RWPE1 (cell line): Measurements from ENCODE around the gene CCDC32.
A peak's percentile ranks its signal among the peaks of the same experiment; 100 is the strongest.

Experiments used
- CTCF ChIA-PET: fragments of 350-600 bp; sonication (Branson Sonifier 250); formaldehyde crosslinking; extraction: SDS; loops from one replicate; lab custom pipeline; 2021; lab: Yijun Ruan, JAX
- POLR2A ChIA-PET: fragments of 400-600 bp; formaldehyde crosslinking; extraction: SDS; loops from one replicate; lab custom pipeline; 2020; ENCODE audit warnings: antibody characterized with exemption; ENCODE audit not compliant: low non-redundant PET; lab: Yijun Ruan, JAX
- DNase-seq: peaks from one replicate; pipeline ENCODE4 v3.0.0; 2012; ENCODE audit warnings: low spot score
- H3K27ac ChIP-seq: fragments of 450-650 bp; 2 replicates; pipeline ENCODE4 v1.5.1; 2017
- TF ChIP-seq, protein P1 (sequence below): fragments of 450-650 bp; conservative IDR thresholded peaks from 2 replicates; pipeline ENCODE4 v1.5.1; 2017; ENCODE audit warnings: low read depth, mild to moderate bottlenecking

CCDC32 gene

DNA sequence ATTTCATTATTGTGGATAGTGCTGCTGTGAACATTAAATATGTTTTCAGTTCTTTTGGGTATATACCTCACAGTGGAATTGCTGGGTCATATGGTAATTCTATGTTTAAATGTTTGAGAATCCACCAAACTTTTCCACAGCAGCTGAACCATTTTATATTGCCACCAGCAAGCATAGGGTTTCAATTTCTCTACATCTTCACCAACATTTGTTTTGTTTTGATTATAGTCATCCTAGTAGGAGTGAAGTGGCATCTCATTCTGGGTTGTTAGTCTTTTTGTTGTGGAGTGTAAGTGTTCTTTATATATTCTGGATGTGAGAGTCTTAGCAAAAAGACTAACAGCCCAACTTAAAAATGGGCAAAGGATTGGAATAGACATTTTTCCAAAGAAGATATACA, 10.3 kb upstream of the CCDC32 start:
- no peak overlapping the region for H3K27ac ChIP-seq
- TF ChIP-seq, protein P1, sequence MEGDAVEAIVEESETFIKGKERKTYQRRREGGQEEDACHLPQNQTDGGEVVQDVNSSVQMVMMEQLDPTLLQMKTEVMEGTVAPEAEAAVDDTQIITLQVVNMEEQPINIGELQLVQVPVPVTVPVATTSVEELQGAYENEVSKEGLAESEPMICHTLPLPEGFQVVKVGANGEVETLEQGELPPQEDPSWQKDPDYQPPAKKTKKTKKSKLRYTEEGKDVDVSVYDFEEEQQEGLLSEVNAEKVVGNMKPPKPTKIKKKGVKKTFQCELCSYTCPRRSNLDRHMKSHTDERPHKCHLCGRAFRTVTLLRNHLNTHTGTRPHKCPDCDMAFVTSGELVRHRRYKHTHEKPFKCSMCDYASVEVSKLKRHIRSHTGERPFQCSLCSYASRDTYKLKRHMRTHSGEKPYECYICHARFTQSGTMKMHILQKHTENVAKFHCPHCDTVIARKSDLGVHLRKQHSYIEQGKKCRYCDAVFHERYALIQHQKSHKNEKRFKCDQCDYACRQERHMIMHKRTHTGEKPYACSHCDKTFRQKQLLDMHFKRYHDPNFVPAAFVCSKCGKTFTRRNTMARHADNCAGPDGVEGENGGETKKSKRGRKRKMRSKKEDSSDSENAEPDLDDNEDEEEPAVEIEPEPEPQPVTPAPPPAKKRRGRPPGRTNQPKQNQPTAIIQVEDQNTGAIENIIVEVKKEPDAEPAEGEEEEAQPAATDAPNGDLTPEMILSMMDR, result no peak
- CTCF ChIA-PET, result interaction anchor here (1.1 kb wide), 1 partner anchor 14 kb away, joined by 4 read pairs; no protein-coding TSS in a partner anchor
- no peak for DNase-seq
- POLR2A ChIA-PET, result no interaction called here

DNA sequence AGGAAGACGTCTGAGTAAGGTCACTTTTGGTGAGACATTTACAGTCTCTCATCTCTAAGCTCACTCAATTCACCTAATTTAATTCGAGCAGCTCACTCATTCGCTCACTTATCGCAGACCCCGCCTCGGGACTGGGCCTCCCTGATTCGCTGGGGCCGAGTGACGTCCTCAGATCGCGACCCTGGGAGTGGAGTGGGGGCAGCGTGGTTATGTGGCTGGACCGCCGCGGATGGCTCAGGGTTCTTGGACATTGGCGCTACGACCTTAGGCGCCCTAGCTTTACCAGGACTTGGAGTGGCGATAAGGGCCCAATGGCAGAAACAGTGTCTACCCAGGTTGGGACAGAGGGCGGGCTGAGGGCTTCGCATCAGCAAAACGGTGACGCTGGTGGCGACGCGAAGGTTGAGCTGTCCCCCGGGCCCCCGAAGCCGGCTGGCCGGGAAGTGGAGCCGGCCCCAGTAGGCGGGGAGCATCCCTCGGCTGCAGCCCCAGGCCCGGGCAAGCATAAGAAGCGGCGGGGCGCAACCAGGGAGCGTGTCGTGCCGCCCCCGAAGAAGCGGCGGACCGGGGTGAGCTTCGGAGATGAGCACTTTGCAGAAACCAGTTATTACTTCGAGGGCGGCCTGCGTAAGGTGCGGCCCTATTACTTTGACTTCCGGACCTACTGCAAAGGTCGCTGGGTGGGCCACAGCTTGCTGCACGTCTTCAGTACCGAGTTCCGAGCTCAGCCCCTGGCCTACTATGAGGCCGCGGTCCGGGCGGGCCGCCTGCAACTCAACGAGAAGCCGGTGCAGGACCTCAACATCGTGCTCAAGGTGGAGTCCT, 4.5 kb upstream of the CCDC32 start, which contains the start of gene RPUSD2:
RPUSD2 (plus strand) TSS at position 171 of the 825 bp plus-strand sequence; CDS start at position 210, 39 bp downstream.
- CTCF ChIA-PET, result interaction anchor here (0.7 to 2.7 kb wide), 3 partner anchors 10 to 159 kb away, joined by 3 to 15 read pairs (median 3); no protein-coding TSS in a partner anchor
- peak within 1 kb of the TSS; percentile 73 for H3K27ac ChIP-seq
- DNase-seq, result peak; percentile 97
- POLR2A ChIA-PET, result interaction anchor here (0.6 to 0.9 kb wide), 3 partner anchors 9 to 329 kb away, joined by 4 to 9 read pairs (median 5); no protein-coding TSS in a partner anchor
- TF ChIP-seq, protein P1, result no peak

DNA sequence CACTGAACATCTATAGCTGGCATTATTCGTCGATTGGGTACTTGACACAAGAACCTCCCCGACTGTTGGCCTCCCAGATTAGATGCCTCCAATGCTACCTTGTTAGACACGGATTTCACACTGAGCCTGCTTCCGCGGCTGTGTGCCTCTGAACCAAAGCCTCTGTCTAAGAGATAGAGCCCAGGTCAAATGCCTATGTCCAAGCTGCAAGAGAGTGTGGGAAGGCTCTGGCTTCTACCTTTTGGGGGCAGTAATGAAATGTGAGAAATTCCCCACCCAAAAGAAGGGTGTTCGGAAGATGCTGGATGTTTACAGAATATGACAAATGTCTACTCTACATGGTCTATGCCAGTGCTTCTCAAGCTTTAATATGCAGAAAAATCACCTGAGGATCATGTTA, 2.3 kb upstream of the CCDC32 start:
- no peak overlapping the region for H3K27ac ChIP-seq
- CTCF ChIA-PET, result interaction anchor here (0.7 kb wide), 1 partner anchor 20 kb away, joined by 5 read pairs; no protein-coding TSS in a partner anchor
- POLR2A ChIA-PET, result no interaction called here
- TF ChIP-seq, protein P1, result no peak; the same call in 1 of the 2 replicates
- DNase-seq, result no peak

DNA sequence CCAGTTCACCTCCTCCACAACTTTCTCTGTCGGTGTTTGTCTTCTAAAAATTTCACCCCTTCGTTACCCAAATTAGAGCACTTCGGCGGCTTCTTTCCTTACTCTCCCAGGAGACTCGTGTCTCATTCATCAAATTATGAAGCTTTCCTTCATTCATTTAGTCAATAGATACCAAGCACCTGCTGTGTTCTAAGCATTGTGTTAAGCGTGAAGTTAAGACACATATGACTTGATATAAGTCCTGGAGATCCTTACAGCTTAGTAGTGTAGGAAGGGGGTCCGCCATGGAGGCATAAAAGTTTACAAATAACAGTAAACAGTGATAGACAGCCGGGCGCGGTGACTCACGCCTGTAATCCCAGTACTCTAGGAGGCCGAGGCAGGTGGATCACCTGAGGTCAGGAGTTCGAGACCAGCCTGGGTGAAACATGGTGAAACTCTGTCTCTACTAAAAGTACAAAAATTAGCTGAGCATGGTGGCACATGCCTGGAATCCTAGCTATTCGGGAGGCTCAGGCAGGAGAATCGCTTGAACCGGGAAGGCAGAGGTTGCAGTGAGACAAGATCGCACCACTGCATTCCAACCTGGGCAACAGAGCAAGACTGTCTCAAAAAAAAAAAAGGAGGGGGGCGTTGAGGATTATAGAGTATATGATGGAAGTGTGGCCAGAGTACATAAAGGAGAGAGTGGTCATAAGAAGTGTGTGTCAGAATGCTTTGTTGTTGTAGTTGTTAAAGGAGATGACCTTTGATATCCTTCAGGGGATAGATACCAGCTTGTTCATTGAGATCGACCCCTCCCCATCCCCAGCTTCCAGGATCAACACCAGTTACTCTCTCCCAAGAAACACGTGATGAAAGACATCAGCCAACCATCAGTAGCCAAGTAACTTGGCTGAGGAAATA, 744 bp upstream of the CCDC32 start:
- TF ChIP-seq, protein P1, result no peak
- H3K27ac ChIP-seq, result peak overlapping the region; percentile 87
- ChIA-PET CTCF (interaction anchor here (0.7 to 1.6 kb wide), 2 partner anchors 24 to 445 kb away, joined by 4 to 5 read pairs; no protein-coding TSS in a partner anchor), POLR2A (interaction anchor here (0.6 kb wide), 1 partner anchor 25 kb away, joined by 3 read pairs; no protein-coding TSS in a partner anchor)
- DNase-seq, result no peak

DNA sequence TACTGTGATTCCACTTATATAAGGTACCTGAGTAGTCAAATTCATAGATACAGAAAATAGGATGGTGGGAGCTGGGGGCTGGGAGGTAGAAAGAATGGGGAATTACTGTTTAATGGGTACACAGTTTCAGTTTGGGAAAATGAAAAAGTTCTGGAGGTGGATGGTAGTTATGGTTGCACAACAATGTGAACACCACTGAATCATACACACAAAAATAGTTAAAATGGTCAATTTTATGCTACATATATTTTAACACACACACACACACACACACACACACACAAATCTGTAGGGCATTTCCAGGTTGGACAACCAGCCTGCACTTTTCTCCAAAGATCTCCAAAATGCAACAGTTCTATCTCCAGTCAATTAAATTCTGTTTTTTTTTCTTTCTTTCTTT, 1.4 kb downstream of the CCDC32 start:
- ChIA-PET CTCF (no interaction called here), POLR2A (no interaction called here)
- no peak for DNase-seq
- no peak overlapping the region for H3K27ac ChIP-seq
- TF ChIP-seq, protein P1, result no peak
